Measurements from ENCODE around the gene GJA5. TPM values are rescaled to one million over a fixed set of nuclear protein-coding genes. Genes with fewer than 3 reads are reported as not detected.
"Not testable (repeated sequence)": the region's sequence is repeated elsewhere in the genome, so short reads cannot be mapped to it uniquely, and the experiment has no call there.

The GJA5 gene
- polyA plus RNA-seq, 3 donors: 1.3 to 16.8 (median 16.1) TPM

DNA sequence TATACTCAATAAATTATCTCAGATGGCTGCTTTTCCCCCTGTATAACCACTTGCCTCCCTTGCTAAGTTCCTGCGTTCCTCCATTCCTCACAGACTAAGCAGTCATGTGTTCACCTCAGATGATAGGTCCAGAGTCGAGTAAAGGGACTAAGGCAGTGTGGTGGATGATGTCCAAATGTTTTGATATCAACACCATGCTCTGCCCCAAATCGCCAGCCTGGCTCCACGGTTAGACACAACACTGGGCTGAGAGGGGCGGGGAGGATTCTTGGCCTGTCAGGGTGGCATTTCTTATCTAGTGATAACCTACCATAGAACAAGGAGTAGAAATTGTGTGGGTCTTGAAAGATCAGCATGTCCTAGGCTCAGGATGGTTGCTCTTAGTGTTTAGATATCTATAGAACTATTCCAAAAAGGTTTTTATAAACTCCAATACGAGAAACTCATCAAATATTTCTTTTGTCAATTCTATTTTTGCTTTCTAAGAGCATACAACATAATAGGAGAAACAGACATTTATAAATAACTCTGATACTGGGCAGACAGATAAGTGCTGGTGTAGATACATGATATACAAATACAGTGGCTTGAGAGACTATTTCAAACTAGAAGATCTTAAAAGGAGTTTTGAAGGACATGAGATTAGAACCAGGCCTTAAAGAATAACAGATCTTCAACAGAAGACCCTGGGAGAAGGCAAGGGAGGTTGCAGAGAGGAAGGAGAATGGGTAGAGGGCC is 21.5 kb downstream of the GJA5 start:
- H3K27ac ChIP-seq (ENCODE audit: low read depth, low read length): no peak overlapping the region
- WGBS, 3 donors: 82 to 84% (median 84%) methylated on average over 6 of the region's 6 CpGs

DNA sequence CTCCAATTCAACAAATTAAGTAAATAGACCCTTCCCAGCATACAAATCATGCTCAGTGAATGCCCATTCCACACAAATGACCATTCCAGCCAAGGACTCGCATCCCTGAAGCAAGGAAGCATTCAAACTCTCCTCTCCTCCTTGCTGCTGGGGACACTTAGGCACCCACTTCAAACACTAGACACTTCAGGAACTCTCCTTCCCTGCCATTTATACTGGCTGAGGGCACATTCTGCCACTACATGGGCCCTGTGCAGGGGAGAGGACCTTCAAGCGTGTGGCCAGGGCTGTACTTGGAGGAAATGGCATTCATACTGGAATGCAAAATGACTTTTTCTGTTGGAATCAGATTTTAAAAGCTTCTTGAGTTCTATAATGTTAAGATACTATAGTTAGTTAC is 22.3 kb downstream of the GJA5 start:
- no peak overlapping the region for H3K27ac ChIP-seq (ENCODE audit: low read depth, low read length)
- 93 to 98% (median 94%) methylated on average over 2 of the region's 2 CpGs for WGBS, 3 donors

DNA sequence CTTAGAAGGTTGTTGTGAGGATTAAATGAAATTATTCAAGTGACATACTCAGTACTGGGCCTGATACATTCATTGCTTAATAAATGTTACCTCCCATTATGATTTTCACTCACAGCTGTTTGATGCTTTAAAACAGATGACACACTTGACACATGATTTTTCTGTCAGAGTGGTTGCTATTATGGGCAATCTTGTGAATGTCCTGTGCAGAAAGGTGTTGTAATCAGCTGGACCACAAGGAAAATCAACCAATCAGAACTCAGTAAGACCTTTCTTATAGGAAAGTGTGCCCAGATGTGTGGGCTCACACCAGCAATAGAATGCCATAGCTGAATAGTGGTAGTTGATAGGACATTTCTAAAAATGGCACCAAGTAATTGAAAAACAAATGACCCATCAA is 23.5 kb downstream of the GJA5 start:
- H3K27ac ChIP-seq (ENCODE audit: low read depth, low read length): no peak overlapping the region

DNA sequence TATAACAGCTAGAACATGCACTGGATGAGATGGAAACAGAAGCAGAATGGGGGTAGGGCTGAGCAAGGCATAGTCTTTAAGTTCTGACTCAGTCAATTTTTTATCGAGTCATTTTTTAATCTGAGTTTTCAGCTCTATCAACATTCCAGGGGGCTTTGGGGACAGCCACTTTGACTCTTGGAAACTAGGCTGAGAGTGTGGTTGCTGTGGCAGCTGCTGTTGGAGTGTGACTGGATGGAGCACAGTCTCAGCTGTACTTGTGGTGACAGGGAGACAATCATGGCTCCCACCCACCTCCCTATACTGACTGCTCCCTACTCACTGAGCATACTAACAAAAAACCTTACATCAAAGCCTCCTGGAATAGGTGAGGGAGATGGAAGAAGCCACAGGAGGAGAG is 25.0 kb downstream of the GJA5 start:
- no peak overlapping the region for H3K27ac ChIP-seq (ENCODE audit: low read depth, low read length)
- WGBS, 3 donors: 81 to 94% (median 93%) methylated on average over 1 of the region's 1 CpG

DNA sequence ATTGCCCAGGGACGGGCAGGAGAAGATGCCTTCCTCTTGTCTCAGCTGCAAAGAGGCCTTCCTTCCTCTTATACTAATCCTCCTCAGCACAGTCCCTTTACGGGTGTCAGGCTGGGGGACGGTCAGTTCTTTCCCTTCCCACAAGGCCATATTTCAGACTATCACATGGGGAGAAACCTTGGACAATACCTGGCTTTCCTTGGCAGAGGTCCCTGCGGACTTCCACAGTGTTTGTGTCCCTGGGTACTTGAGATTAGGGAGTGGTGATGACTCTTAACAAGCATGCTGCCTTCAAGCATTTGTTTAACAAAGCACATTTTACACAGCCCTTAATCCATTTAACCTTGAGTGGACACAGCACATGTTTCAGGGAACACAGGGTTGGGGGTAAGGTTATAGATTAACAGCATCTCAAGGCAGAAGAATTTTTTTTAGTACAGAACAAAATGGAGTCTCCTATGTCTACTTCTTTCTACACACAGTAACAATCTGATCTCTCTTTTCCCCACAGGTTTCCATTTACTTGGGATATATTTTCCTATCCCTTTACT is 26.0 kb downstream of the GJA5 start:
- H3K27ac ChIP-seq (ENCODE audit: low read depth, low read length): not testable (repeated sequence)
- 38 to 78% (median 73%) methylated on average over 4 of the region's 4 CpGs for WGBS, 3 donors

DNA sequence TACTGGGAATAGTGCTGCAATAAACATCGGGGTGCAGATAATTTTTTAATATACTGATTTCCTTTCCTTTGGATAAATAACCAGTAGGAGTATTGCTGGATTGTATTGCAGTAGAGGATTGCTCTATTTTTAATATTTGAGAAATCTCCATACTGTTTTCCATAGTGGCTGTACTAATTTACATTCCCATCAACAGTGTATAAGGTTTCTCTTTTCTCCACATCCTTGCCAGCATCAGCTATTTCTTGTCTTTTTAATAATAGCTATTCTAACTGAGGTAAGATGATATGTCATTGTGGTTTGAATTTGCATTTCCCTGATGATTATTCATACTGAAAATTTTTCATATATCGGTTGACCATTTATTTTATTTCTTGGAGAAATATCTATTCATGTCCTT is 31.1 kb downstream of the GJA5 start:
- no peak overlapping the region for H3K27ac ChIP-seq (ENCODE audit: low read depth, low read length)
- 89 to 95% (median 93%) methylated on average over 2 of the region's 2 CpGs for WGBS, 3 donors

DNA sequence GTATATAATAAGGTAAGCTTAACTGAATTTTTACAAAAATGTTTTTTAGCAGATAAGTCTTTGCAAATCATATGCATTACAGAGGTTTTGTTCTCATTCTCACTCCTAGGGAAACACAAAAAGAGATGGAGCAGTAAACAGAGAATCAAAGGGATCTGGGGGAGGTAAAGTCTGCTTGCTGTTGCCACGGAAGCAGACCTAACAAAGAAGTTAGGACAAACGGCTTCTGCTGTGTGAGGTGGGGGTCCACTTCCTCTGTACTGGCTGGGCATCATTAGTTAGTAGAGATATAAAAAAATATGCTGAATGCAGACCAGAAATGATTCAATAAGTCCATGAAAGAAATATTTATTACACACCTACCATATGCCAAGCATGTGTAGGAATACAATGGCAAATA is 34.2 kb downstream of the GJA5 start:
- H3K27ac ChIP-seq (ENCODE audit: low read depth, low read length): no peak overlapping the region
- 47 to 74% (median 54%) methylated on average over 2 of the region's 2 CpGs for WGBS, 3 donors

DNA sequence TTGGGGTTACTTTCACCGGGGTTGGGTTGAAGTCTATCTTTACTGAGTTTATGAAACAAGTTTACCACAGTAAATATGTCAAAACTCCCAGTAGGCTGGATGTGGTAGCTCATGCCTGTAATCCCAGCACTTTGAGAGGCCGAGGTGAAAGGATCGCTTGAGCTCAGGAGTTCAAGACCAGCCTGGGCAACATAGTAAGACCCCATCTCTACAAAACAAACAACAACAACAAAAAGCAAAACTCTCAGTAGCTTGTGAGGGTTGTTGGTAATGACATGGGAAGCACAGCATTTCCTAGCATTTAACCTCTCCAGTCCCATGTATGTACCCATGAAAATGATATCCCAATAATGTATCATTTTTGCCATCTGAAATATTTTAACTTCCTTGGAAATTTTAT is 34.7 kb downstream of the GJA5 start:
- 90 to 94% (median 93%) methylated on average over 3 of the region's 3 CpGs for WGBS, 3 donors
- H3K27ac ChIP-seq (ENCODE audit: low read depth, low read length): no peak overlapping the region

DNA sequence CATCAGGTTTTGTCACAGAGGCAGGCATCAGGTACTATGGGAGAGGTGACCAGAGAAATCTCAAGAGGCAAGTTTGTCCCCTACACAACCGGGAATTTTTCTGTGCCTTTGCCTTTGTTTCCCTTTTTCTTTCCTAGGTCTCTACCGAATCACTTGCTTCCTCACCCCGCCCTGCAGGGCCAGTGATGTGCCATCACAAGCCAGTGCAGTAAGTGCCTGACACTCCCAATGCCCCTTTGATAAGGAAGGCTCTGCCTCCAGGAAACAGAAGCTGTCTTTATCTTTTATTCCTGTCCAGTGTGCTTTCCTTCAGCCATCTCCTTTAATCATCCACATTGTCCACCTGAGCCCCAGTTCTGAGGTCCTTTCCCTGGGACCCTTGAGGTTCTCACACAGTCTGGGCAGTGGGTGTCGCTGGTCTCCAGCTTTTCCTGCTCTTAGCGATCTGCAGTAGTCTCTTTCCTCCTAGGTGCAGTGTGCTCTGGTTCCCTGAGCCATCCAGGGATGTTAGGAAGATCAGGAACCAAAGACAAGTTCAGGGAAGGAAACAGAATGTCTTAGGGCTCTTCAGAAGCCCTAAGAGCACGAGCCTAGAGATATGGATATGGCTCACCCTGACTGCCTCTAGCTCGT is 36.6 kb downstream of the GJA5 start:
- 45 to 51% (median 47%) methylated on average over 7 of the region's 7 CpGs for WGBS, 3 donors
- H3K27ac ChIP-seq (ENCODE audit: low read depth, low read length): no peak overlapping the region

DNA sequence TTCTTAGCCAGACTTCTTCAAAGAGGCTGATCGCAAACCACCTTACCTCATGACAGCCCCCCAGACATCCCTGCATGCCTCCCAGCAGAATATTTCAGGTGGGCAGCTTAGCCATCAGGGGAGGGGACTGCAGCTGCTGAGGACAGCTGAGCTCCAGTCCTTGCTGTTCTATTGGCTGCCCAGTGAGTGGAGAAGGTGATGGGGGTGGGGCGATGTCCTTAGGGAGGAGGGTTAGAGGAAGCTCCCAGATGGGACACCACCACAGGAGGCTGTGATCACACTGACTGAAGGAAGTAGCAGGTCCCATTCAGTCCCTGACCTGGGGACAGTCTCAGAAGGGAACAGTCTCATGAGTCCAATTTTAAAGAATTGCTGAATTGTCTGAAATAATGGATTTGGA is 38.3 kb downstream of the GJA5 start:
- 80 to 93% (median 86%) methylated on average over 2 of the region's 2 CpGs for WGBS, 3 donors
- H3K27ac ChIP-seq (ENCODE audit: low read depth, low read length): no peak overlapping the region

DNA sequence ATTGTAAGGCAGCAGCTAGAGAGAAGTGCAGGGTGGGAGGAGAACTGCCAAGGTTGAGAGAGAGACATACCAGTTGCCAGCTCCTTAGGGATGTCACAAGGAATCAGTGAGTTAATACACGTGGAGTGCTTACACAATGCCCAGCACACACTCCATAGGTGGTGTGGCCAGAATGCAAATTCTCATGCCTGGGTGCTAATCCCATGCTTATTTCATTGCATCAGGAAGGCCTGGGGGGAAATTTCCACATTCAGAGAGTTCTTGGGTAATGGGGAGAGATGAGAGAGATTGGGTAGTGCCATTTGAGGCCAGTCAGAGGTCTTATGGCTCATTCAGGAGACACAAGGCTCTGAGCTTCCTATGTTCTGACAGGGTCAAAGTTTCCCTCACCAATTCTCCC is 38.7 kb downstream of the GJA5 start:
- WGBS, 3 donors: 32 to 87% (median 37%) methylated on average over 1 of the region's 1 CpG
- no peak overlapping the region for H3K27ac ChIP-seq (ENCODE audit: low read depth, low read length)

DNA sequence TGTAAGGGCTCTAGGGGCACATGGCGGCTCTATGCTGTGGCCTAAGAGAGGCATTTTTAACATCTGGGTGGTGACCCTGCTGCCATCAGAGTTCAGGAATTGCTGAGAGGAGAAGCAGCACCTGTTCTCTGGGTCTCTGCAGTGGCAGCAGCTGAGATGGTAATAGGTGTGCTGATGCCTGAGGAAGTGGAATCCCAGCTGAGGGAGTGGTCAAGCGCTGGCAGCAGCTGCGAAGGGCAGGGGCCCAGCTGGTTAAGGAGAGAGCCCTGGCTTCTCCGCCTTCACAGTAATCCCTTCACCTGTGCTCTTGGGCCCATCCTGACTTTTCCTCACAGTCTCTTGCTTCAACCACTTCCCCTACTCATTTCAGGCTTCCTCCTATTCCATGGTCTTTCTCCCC is 39.8 kb downstream of the GJA5 start:
- WGBS, 3 donors: 87 to 98% (median 88%) methylated on average over 4 of the region's 4 CpGs
- H3K27ac ChIP-seq (ENCODE audit: low read depth, low read length): no peak overlapping the region

DNA sequence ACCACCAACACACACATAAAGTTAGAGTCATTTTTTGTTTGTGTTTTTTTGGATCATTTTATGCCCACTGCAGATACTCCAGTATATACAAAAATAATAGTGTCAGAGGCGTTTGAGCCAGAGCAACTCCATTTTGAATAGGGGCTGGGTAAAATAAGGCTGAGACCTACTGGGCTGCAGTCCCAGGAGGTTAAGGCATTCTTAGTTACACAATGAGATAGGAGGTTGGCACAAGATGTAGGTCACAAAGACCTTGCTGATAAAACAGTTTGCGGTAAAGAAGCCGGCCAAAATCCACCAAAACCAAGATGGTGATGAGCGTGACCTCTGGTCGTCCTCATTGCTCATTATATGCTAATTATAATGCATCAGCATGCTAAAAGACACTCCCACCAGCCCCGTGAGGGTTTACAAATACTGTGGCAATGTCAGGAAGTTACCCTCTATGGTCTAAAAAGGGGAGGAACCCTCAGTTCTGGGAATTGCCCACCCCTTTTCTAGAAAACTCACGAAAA is 40.6 kb downstream of the GJA5 start:
- WGBS, 3 donors: 46 to 77% (median 72%) methylated on average over 7 of the region's 7 CpGs
- H3K27ac ChIP-seq (ENCODE audit: low read depth, low read length): no peak overlapping the region

DNA sequence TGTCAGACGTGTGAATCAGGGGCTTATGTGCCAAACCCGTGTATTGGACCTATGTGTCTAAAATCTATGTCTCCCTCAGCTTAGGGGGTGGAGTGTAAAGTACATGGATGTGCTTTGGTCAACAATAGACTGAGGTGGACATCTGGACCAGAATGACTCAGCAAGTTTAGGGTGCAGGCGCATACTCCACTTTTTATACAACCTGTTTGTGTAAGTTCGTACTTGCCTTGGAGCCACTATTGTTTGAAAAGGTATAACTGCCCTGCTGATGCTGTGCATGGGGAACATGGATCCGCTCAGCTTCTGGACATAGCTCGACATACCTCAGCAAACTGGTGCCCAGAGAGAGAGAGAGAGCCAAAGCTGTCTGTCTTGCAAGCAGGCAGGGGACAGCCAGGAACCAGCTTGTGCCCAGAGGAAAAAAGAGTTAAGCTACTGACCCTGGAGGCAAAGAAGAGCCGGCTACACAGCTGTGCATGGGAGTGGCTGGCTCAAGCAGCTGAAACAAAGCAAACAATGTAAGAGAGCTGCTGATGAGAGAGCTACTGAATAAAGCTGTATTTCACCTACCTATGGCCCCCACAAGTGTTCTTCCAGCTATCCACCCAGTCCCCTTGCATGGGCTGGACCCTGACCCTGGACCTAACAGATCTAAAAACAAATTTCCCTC is 41.2 kb downstream of the GJA5 start:
- 79 to 93% (median 92%) methylated on average over 7 of the region's 7 CpGs for WGBS, 3 donors
- H3K27ac ChIP-seq (ENCODE audit: low read depth, low read length): no peak overlapping the region

DNA sequence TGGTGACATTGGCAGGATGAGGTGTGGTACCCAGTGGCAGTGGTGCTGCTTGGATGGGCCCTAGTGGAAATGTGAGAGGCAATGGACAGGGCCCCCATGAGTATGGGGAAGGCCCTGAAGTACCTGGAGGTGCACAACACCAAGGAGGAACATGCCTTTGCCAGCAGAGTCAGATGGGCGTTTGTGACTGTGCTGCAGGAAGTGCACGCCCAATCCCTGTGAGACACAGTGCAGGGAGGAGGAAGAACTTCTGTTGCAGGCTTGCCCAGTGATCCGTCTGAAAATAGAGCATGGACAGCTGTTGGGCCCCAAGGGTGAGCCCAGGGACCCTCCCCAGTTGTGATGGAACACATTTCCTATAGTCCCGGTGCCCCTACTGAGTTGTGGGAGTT is 42.7 kb downstream of the GJA5 start:
- 28 to 82% (median 31%) methylated on average over 4 of the region's 4 CpGs for WGBS, 3 donors
- H3K27ac ChIP-seq (ENCODE audit: low read depth, low read length): no peak overlapping the region

DNA sequence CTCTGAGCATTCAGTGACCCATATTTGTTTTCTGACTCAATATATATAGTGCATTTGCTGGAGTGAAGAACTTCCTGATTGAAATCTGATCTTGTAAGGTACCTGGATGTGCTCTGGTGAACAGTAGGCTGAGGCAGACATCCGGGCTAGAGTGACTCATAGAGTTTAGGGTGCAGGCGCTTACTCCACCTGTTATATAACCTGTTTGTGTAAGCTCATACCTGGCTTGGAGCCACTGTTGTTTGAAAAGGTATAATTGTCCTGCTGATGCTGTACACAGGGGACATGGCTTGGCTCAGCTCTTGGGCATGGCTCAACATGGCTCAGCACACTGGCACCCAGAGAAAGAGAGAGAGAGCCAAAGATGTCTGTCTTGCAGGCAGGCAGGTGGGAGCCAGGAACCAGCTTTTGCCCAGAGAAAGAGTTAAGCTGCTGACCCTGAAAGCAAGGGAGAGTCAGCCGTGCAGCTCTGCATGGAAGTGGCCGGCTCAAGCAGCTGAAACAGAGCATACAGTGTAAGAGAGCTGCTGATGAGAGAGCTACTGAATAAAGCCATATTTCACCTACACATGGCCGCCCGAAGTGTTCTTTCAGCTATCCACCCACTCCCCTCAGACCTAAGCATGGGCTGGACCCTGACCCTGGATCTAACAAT is 43.2 kb downstream of the GJA5 start:
- H3K27ac ChIP-seq (ENCODE audit: low read depth, low read length): no peak overlapping the region
- 71 to 89% (median 80%) methylated on average over 6 of the region's 6 CpGs for WGBS, 3 donors

DNA sequence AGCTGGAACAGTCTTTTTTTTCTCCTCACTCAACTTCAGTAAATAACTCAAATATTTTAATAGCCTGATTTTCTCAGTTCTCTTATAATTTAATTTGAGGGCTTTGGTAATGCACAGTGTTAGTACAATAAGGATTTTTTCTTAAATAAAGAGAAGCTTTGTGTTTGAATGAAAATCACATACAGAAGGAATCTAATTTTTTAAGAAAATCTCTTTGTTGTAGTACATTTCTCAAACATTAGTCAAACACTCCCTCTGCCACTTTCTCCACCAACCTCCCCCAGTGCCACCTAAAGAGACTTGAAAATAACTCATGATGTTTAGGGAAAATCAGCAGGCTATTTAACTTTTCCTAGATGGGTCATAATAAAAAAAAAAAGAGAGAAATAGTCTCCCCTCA is 47.8 kb downstream of the GJA5 start:
- H3K27ac ChIP-seq (ENCODE audit: low read depth, low read length): no peak overlapping the region
